CD4-positive, alpha-beta T cell (primary cell): ENCODE measurements around the gene XRCC5. TPM values are rescaled to one million over a fixed set of nuclear protein-coding genes. Genes with fewer than 3 reads are reported as not detected.

Source experiments
- ATAC-seq: fragments of 200-7000 bp; cut with Tn5 transposase; one replicate; pipeline ENCODE4 v1.10.0; 2022; ENCODE audit warnings: mild to moderate bottlenecking; ENCODE audit not compliant: poor library complexity
- CTCF ChIA-PET: fragments of 350-600 bp; sonication (Branson Sonifier 250); formaldehyde crosslinking; loops from one replicate; lab custom pipeline; 2021; ENCODE audit warnings: antibody characterized with exemption, inconsistent platforms; lab: Charles Lee
- POLR2A ChIA-PET: fragments of 350-600 bp; sonication (Branson Sonifier 250); formaldehyde crosslinking; loops from one replicate; lab custom pipeline; 2021; ENCODE audit warnings: antibody characterized with exemption, inconsistent platforms; lab: Charles Lee
- DNase-seq, 14 experiments: peaks; one replicate each; pipeline ENCODE4 v3.0.0-alpha.2; 2013 to 2020; ENCODE audit warnings: mixed read lengths in 2 of 14
- H3K27ac ChIP-seq, 2 donors: one replicate each; pipeline versions ENCODE4 v1.5.1 to v1.7.0; 2013; ENCODE audit warnings: low read length in 2 of 2, low read depth in 1 of 2, mild to moderate bottlenecking in 1 of 2
- H3K27me3 ChIP-seq, 2 experiments: 1 replicate in 1 of 2; 2 replicates in 1 of 2; pipeline versions ENCODE4 v1.6.1 to v1.7.0; 2013; ENCODE audit warnings: low read length in 2 of 2, control low read depth in 1 of 2, mild to moderate bottlenecking in 1 of 2, moderate library complexity in 1 of 2; ENCODE audit not compliant: insufficient read depth in 2 of 2, control insufficient read depth in 1 of 2
- H3K36me3 ChIP-seq: one replicate; pipeline ENCODE4 v1.6.1; 2013; ENCODE audit warnings: low read length, control low read depth; ENCODE audit not compliant: insufficient read depth
- H3K4me1 ChIP-seq: one replicate; pipeline ENCODE4 v1.6.1; 2013; ENCODE audit warnings: low read length, control low read depth; ENCODE audit not compliant: insufficient read depth
- H3K4me3 ChIP-seq: one replicate; pipeline ENCODE4 v1.5.1; 2013; ENCODE audit warnings: mild to moderate bottlenecking, low read length, moderate library complexity
- H3K9me3 ChIP-seq, 2 experiments: 1 replicate in 1 of 2; 2 replicates in 1 of 2; pipeline versions ENCODE4 v1.6.1 to v1.7.0; 2013; ENCODE audit warnings: low read length in 2 of 2, mild to moderate bottlenecking in 2 of 2, control low read depth in 1 of 2, moderate library complexity in 1 of 2; ENCODE audit not compliant: control insufficient read depth in 1 of 2, insufficient read depth in 1 of 2
- H3K27ac Mint-ChIP-seq: one replicate; pipeline ENCODE4 v1.8.0; 2020; ENCODE audit warnings: mixed read lengths
- H3K27me3 Mint-ChIP-seq: one replicate; pipeline ENCODE4 v1.8.0; 2021; ENCODE audit warnings: mixed read lengths
- H3K36me3 Mint-ChIP-seq: one replicate; pipeline ENCODE4 v1.8.0; 2021; ENCODE audit warnings: low read depth, mixed read lengths
- H3K4me1 Mint-ChIP-seq: one replicate; pipeline ENCODE4 v1.8.0; 2021; ENCODE audit warnings: low read depth, mixed read lengths
- H3K4me3 Mint-ChIP-seq: one replicate; pipeline ENCODE4 v1.8.0; 2020; ENCODE audit warnings: mild to moderate bottlenecking, mixed read lengths
- H3K9me3 Mint-ChIP-seq: one replicate; pipeline ENCODE4 v1.8.0; 2020; ENCODE audit warnings: mixed read lengths
- intact Hi-C, 2 experiments: fragments of 100-400 bp; cut with DNase I in 1 of 2; cut with micrococcal nuclease in 1 of 2; formaldehyde crosslinking; loops; one replicate each; pipeline versions ENCODE4 v1.15.1 to v1.9.0; 2023 to 2025; cut with DNase I, micrococcal nuclease
- total RNA-seq, 174 experiments: library from RNA in 2 of 174; stranded (reverse) in 2 of 174; gene quantifications; one replicate each; pipeline ENCODE4 v1.2.3 and lab custom pipeline; 2021 to 2026
- TF ChIP-seq, protein P1 (sequence below): fragments of 200-600 bp; IDR thresholded peaks from one replicate; pipeline ENCODE4 v1.8.0; 2022; ENCODE audit warnings: antibody characterized with exemption, mild to moderate bottlenecking

The XRCC5 gene
- total RNA-seq, 2 experiments from 2014 or later: 126 to 129 TPM

DNA sequence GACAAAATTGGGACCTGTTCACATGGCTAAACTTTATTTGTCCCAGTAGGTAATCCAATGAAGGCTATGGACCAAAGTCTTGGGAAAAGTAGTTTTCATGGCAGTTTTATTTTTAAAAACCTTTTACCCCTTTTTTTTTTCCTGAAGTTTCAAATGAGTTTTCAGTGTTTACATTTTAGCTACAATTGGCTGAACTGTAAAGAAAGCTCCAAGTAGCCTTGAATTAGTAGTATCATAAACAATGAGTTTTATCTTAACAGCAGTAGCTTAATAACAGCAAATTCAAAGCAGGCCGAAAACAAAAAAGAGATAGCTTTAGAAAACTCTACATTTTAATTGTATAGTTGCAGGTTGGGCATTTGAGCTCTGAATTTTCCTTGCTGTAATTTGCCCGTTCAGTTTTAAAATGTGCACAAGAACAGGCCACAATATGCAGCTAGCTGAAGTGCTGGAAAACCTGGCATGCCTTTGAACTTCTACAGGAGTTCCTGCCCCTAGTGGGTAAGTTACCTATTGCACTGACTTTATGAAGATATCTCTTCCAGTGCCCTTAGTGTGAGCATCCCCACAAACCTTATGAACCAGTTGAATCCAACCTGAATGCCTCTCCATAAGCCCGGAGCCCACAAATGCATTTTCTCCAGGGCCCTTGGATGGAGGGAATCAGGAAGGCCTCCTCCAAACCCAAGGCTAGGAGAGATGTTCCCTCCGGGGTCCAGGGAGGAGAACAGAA, 106.7 kb downstream of the XRCC5 start:
- DNase-seq: peak in 1 of 14 experiments; percentile 4
- Histone ChIP-seq H3K4me3 (no peak overlapping the region), H3K9me3 (no peaks in the 10 kb centered on the region), H3K27me3 (no peaks in the 10 kb centered on the region), H3K4me1 (peaks cover 6% of the 10 kb centered on the region), H3K36me3 (no peaks in the 10 kb centered on the region), H3K27ac (no peak overlapping the region)
- Mint-ChIP-seq H3K9me3 (no peaks in the 10 kb centered on the region), H3K27ac (no peak overlapping the region), H3K27me3 (no peaks in the 10 kb centered on the region), H3K4me3 (no peak overlapping the region), H3K36me3 (peaks cover 9% of the 10 kb centered on the region), H3K4me1 (peaks cover 27% of the 10 kb centered on the region)
- TF ChIP-seq, protein P1, sequence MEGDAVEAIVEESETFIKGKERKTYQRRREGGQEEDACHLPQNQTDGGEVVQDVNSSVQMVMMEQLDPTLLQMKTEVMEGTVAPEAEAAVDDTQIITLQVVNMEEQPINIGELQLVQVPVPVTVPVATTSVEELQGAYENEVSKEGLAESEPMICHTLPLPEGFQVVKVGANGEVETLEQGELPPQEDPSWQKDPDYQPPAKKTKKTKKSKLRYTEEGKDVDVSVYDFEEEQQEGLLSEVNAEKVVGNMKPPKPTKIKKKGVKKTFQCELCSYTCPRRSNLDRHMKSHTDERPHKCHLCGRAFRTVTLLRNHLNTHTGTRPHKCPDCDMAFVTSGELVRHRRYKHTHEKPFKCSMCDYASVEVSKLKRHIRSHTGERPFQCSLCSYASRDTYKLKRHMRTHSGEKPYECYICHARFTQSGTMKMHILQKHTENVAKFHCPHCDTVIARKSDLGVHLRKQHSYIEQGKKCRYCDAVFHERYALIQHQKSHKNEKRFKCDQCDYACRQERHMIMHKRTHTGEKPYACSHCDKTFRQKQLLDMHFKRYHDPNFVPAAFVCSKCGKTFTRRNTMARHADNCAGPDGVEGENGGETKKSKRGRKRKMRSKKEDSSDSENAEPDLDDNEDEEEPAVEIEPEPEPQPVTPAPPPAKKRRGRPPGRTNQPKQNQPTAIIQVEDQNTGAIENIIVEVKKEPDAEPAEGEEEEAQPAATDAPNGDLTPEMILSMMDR: no peak
- ChIA-PET POLR2A (interaction anchor here (0.6 kb wide), 1 partner anchor 208 kb away, joined by 3 read pairs; no protein-coding TSS in a partner anchor), CTCF (interaction anchor here (0.5 kb wide), 1 partner anchor 180 kb away, joined by 3 read pairs; no protein-coding TSS in a partner anchor)
- ATAC-seq: no peak
- intact Hi-C loops: no loop called here

DNA sequence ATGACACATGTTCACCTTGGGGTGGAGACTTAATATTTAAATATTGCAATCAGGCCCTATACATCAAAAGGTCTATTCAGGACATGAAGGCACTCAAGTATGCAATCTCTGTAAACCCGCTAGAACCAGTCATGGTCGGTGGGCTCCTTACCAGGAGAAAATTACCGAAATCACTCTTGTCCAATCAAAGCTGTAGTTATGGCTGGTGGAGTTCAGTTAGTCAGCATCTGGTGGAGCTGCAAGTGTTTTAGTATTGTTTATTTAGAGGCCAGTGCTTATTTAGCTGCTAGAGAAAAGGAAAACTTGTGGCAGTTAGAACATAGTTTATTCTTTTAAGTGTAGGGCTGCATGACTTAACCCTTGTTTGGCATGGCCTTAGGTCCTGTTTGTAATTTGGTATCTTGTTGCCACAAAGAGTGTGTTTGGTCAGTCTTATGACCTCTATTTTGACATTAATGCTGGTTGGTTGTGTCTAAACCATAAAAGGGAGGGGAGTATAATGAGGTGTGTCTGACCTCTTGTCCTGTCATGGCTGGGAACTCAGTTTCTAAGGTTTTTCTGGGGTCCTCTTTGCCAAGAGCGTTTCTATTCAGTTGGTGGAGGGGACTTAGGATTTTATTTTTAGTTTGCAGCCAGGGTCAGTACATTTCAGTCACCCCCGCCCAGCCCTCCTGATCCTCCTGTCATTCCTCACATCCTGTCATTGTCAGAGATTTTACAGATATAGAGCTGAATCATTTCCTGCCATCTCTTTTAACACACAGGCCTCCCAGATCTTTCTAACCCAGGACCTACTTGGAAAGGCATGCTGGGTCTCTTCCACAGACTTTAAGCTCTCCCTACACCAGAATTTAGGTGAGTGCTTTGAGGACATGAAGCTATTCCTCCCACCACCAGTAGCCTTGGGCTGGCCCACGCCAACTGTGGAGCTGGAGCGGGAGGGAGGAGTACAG, 108.1 kb downstream of the XRCC5 start:
- peak overlapping the region; percentile 20 for H3K27ac Mint-ChIP-seq
- TF ChIP-seq, protein P1: no peak
- ChIA-PET CTCF (no interaction called here), POLR2A (no interaction called here)
- peaks cover 5% of the 10 kb centered on the region for H3K36me3 Mint-ChIP-seq
- peaks cover 24% of the 10 kb centered on the region for H3K4me1 Mint-ChIP-seq
- Histone ChIP-seq H3K27ac (no peak overlapping the region), H3K9me3 (no peaks in the 10 kb centered on the region), H3K4me1 (peaks cover 6% of the 10 kb centered on the region), H3K4me3 (no peak overlapping the region), H3K36me3 (no peaks in the 10 kb centered on the region), H3K27me3 (no peaks in the 10 kb centered on the region)
- no peaks in the 10 kb centered on the region for H3K9me3 Mint-ChIP-seq
- ATAC-seq (no peak), DNase-seq (no peak)
- no peak overlapping the region for H3K4me3 Mint-ChIP-seq
- H3K27me3 Mint-ChIP-seq: no peaks in the 10 kb centered on the region
- intact Hi-C loops: no loop called here

DNA sequence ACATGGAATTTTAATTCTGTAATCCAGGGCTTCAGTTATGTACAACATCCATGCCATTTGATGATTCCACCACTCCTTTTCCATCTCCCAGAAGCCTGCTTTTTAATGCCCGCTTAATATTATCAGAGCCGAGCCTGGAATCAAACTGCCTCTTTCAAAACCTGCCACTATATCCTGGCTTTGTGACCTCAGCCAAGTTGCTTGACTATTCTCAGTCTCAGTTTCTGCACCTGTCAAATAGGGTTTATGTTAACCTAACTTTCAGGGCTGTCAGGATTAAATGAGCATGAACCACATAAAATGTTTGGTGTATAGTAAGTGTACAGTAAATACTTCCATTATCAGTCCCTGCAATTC, 108.7 kb downstream of the XRCC5 start:
- CTCF ChIA-PET: no interaction called here
- no peaks in the 10 kb centered on the region for H3K9me3 Mint-ChIP-seq
- H3K4me3 Mint-ChIP-seq: no peak overlapping the region
- peaks cover 13% of the 10 kb centered on the region for H3K4me1 ChIP-seq
- no peak overlapping the region for H3K27ac ChIP-seq
- no peaks in the 10 kb centered on the region for H3K36me3 ChIP-seq
- no peak for ATAC-seq
- POLR2A ChIA-PET: no interaction called here
- DNase-seq: no peak
- no peaks in the 10 kb centered on the region for H3K27me3 ChIP-seq
- H3K27ac Mint-ChIP-seq: no peak overlapping the region
- H3K4me1 Mint-ChIP-seq: peaks cover 29% of the 10 kb centered on the region
- H3K27me3 Mint-ChIP-seq: no peaks in the 10 kb centered on the region
- peaks cover 5% of the 10 kb centered on the region for H3K36me3 Mint-ChIP-seq
- no peaks in the 10 kb centered on the region for H3K9me3 ChIP-seq
- no peak overlapping the region for H3K4me3 ChIP-seq
- TF ChIP-seq, protein P1: no peak
- intact Hi-C loops: no loop called here
